GM18867 (cell line): ENCODE results near the gene TRIM41.
A peak's percentile ranks its signal among the peaks of the same experiment; 100 is the strongest.
"Not testable (repeated sequence)": the region's sequence is repeated elsewhere in the genome, so short reads cannot be mapped to it uniquely, and the experiment has no call there.

ENCODE experiments used
- ATAC-seq: cut with Tn5 transposase; IDR thresholded peaks from one replicate; pipeline ENCODE4 v1.9.1; 2021; ENCODE audit warnings: mild to moderate bottlenecking, moderate library complexity; ENCODE audit not compliant: unreplicated experiment

Gene TRIM41

DNA sequence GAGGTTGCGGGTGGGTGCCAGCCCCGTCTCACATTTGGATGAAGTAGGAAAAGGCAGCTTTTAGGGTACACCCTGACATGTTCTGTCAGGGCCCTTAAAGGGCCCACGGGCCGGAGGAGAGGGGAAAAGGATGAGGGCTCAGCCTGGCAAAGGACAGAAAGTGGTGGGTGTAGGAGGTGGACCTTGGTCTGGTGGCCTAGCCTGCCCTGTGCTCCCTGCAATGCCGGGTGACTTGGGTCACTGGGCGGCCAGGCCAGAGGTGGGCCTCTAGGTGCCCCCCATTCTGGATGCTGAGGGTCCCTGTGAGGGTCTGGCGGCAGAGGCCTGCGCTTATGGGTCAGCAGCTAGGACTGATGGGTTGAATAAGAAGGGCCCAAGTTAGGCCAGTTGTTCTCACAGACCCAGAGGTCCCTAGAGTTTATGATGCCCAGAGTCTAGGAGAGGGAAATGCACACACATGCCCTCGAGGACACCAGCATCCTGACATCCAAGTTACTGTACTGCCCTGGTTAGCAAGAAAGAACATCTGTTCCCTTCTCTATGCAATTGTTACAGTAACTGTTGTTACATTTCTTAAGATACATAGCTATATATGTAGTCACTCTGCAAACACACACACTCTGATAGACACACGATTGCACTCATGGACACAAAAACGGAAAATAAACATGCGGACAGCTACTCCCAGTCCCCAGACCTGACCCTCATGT is 30.6 kb upstream of the TRIM41 start:
- no peak for ATAC-seq

DNA sequence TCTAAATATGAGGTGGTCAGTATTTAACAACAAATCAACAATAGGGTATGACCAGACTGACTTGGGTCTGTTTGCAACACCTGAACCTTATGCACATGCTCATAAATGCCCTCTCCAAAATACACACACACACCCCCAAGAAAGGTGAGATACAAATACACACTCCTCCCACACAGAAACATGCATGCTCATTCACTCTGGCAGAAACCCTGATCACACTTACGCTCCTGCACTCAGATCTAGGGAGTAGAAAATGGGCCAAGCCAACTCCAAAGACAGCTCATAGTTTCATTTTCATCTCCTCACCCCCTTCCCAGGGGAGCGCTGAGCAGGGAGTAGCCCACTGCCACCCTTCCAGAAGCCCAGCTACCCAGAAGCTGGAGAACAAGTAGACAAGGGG is 29.4 kb upstream of the TRIM41 start:
- no peak for ATAC-seq

DNA sequence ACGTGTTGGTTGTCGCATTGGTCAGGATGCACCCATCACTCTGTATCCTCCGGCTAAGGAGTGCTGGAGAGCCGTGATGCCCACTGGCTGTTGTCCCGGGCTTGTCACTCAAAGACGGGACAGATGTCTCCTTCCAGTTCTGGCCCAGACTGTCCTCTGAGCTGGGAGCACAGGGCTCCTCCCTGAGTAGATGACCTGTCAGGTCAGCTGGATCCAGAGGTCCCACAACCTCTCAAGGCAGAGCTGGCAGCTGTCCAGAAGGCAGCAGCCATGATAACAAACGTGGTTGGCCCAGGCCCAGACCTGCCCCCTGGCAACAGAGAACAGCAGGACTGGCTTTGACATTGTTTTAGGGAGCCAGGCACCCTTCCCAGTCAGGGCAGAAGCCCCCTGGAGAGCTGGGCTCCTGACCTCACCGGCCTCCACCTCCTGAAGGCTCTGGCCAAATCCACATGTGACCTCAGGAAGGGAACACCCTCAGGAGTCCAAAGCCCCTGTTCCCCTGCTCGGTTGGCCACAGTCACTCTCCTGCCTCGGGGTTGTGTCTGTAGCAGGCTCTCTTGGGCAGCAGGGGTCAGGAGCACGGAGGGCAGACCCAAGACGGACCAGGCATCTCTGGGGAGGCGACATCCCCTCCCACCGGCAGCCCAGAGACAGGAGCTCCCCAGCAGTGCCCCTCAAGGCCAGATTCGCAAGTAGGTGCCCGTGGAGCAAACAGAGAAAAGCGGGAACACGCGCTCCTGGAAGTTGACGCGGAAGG is 28.4 kb upstream of the TRIM41 start:
- ATAC-seq, result no peak

GRCh38 chr5:181195249-181195761 is 27.8 kb upstream of the TRIM41 start:
- ATAC-seq, result no peak

DNA sequence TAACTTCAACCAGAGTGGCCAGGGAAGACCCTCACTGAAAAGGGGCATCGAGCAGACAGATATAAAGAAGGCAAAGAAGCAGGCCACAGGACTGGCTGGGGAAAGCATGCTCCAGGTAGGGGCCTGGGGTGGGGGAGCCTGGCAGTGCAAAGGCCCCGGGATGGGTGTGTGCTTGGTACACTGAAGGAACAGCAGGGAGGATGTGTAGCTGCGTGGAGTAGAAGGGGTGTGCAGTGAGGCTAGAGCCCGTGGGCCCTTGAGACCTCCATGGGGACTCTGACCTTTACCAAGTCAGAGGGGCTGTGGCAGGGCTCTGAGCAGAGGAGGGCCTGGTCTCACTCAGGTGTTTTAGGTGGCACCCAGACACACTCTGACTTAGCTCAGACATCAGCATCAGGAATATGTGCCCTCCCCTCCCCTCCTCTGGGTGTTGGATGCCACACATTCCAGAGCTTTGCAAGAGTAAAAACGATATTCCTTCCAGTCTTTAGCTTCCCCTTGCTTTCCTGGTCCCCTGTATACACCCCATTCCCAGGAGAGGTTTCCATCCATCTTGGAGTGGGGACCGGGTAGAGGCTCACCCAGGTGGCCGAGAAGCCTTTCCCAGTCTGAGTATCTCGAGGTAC is 25.6 kb upstream of the TRIM41 start:
- no peak for ATAC-seq

- ATAC-seq, result no peak
Observed at GRCh38 chr5:181198106-181198685, 24.9 kb upstream of the TRIM41 start.

GRCh38 chr5:181198905-181199519 is 24.1 kb upstream of the TRIM41 start:
- peak; percentile 60 for ATAC-seq

- ATAC-seq, result no peak
Observed at GRCh38 chr5:181199881-181200638, 23.0 kb upstream of the TRIM41 start.

GRCh38 chr5:181200816-181201215 is 22.3 kb upstream of the TRIM41 start:
- ATAC-seq, result no peak

DNA sequence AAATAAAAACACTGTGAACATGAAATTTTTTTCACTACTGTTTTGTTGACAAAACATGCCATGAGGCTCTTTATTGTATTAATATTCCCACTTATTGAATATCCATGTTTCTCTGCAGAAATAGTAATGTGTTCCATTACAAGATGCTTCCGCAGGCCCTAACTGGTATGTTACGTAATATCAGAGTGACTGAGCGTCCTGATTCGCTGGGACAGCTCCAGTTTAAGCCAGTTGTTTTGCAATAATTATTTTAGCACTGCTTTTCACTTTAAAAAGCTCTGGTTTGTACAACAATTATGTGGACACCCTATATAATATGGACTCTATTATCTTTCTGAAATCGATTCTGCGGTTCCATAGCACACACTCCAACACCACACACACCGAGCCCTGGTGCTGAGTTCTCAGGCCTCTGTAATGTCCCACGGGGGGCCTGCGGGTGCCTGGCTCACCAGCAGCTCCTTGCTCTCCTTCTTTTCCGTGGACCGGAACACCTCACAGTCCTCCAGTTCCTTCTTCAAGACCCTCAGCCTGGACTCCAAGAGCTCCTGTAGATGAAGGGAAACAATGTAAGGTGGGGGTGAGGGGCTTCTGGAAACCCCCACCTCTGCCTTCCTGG is 19.9 kb upstream of the TRIM41 start:
- ATAC-seq, result no peak

GRCh38 chr5:181203777-181204112 is 19.3 kb upstream of the TRIM41 start:
- no peak for ATAC-seq

DNA sequence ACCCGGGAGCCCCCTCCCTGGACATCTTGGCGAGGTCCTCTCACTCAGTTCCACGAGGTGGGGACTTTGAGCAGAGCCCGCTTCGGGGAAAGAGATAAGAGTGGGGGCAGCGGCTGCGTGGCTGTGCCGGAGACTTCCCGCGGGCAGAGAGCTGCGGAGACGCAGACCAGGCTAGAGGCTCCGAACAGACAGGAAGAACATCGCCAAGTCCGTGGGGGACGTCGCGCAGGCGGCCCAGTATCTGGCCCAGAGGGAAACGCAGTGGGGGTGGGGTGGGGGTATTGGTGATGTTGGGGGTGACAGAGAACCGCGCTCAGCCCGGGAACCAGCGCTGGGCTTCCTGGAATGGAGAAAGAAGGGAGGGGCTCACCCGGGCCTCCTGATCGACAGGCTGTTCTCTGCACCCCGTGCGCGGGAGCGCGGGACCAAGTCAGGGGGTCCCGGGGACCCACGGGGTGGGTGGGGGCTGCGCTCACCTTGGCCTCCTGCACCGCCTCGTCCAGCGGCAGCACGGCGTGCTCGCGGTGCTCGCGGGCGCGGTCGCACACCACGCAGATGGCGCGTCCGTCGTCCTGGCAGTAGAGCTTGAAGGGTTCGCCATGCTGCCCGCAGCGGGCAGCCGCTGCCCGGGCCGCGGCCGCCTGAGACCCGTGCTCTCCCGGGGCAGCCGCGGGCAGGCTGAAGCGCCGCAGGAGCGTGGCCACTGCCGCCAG is 18.8 kb upstream of the TRIM41 start:
- no peak for ATAC-seq

DNA sequence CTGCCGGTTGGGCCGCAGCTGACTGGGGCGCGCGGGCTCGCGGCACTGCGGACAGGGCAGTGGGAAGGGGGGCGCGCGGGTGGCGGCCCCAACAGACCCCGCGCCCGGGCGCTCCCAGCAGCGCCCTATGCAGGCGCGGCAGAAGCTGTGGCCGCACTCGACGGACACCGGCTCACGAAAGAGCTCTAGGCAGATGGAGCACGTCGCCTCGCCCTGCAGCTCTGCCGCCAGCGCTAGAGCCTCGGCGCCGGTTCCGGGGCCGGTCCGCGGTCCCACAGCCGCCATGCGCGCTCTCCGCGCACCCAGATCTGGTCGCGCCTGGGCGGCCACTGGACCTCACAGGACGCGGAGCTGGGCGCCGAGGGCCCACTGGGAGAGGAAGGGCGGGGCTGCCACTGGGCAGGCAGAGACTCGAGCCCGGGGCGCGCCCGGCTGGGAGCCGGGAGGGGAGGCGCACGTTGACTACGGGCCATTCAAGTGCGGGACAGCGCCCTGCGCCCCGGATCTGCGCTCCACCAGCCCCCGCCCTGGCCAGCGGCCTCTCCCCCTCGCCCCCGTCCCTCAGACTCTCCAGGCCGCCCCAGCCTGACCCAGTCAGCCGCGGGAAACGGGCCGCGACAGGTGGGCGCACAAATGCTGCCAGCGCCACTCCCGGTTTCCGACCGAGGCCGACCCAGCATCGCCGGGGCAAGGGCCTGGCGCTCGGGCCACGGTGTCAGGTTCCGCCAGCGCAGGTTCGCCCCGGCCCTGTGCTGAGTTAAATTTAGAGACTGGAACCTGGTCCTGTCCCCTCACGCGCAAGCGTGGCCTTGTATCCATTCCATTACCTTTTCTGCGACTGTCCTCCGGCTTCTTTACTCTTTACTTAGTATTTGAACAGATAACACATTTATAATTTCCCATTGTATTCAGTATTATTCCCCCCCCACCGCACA is 18.0 kb upstream of the TRIM41 start, which contains the start of gene TRIM7:
TRIM7 (minus strand) TSS at position 371 of the 935 bp plus-strand sequence; CDS start at position 285, 86 bp downstream.
- ATAC-seq, result no peak

DNA sequence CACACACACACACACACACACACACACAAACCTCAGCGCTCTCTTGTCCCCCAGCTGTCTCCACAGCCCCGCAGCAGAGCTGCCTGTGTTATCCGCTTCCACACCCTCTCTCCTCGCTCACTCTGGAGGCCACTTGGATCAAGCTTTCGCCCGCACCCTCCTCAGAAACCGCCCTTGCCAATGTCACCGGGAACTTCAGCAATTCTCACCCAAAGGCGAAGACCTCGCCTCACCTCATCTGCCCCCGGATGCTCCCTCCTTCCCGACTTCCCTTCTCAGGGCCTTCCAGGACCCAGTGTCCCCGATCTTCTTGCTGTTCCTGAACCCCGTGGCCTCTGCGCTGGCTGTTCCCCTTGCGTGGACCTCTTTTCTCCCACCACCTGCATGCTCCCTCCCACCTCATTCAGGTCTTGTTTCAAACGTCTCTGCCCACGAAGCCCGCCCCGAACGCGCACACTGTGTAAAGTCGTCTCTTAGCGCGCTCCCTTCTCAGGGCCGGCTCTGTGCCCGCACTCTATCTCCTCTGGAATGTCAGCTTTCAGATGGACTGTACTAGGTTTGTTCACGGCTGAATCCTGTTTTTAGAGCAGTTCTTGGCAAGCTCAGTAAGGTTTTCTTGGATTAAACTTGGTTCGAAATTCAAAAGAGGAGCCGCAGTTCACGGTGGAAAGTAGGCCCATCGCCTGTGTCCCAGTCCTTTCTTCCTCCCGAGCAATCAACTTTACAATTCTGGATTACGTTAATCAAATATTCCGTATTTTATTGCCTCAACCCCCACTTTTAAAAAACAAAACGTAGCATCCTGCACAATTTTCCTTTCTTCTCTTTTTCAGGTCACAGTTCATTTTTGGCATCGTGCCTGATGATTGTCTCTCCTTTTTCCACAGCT is 17.1 kb upstream of the TRIM41 start:
- no peak for ATAC-seq

DNA sequence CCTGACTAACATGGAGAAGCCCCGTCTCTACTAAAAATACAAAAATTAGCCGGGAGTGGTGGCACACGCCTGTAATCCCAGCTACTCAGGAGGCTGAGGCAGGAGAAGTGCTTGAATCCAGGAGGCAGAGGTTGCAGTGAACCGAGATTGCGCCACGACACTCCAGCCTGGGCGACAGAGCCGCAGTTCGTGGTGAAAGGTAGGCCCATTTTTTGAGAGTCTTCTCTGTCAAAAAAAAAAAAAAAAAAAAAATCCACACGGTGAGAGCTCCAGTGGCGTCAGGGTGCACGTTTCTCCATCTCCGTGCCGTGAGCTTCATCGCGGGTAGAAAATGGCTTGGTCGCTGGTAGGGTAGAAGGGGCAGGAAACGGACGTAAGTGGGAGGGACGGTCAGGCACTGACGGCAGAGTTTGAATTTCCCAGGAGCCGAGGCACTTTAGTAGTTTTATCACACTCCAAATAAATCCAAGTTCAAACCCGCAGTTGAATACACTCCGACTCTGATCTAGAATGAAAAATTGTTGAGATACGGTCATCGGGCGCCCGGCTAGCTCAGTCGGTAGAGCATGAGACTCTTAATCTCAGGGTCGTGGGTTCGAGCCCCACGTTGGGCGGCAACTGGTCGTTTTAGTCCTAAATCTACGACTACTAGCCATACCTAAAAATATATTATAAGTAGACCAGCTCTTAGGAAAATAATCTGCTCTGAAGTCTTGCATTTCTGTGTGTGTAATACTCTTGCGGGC is 15.7 kb upstream of the TRIM41 start:
- peak; percentile 33 for ATAC-seq

- no peak for ATAC-seq
Observed at GRCh38 chr5:181207960-181208253, 15.2 kb upstream of the TRIM41 start.

DNA sequence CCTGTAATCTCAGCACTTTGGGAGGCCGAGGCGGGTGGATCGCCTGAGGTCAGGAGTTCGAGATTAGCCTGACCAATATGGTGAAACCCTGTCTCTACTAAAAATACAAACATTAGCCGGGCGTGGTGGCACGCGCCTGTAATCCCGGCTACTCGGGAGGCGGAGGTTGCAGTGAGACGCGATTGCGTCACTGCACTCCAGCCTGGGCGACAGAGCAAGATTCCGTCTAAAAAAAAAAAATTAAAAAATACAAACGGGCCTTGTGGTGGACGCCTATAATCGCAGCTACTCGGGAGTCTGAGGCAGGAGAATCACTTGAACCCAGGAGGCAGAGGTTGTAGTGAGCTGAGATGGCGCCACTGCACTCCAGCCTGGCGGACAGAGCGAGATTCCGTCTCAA is 14.1 kb upstream of the TRIM41 start:
- ATAC-seq, result not testable (repeated sequence)
